Ectodermal cell (in vitro differentiated cells): ENCODE results near the gene RRAGB. TPM values are rescaled to one million over a fixed set of nuclear protein-coding genes. Genes with fewer than 3 reads are reported as not detected.
"Not testable (repeated sequence)": the region's sequence is repeated elsewhere in the genome, so short reads cannot be mapped to it uniquely, and the experiment has no call there.

ENCODE experiments used
- H3K27ac ChIP-seq: 2 replicates; pipeline ENCODE4 v1.7.0; 2013; ENCODE audit warnings: mild to moderate bottlenecking, low read depth, low read length; ENCODE audit not compliant: insufficient read depth, poor library complexity, severe bottlenecking
- H3K27me3 ChIP-seq: 2 replicates; pipeline ENCODE4 v1.7.0; 2013; ENCODE audit warnings: mild to moderate bottlenecking, low read length; ENCODE audit not compliant: insufficient read depth, control insufficient read depth, poor library complexity, severe bottlenecking
- H3K36me3 ChIP-seq: one replicate; pipeline ENCODE4 v1.7.0; 2013; ENCODE audit warnings: low read length; ENCODE audit not compliant: control insufficient read depth, insufficient read depth
- H3K4me1 ChIP-seq: one replicate; pipeline ENCODE4 v1.7.0; 2013; ENCODE audit warnings: low read length; ENCODE audit not compliant: control insufficient read depth, insufficient read depth
- H3K4me3 ChIP-seq: 2 replicates; pipeline ENCODE4 v1.7.0; 2013; ENCODE audit warnings: low read depth, low read length, control low read depth; ENCODE audit not compliant: insufficient read depth
- H3K9me3 ChIP-seq: 2 replicates; pipeline ENCODE4 v1.7.0; 2013; ENCODE audit warnings: mild to moderate bottlenecking, low read length, moderate library complexity; ENCODE audit not compliant: control insufficient read depth
- WGBS, 2 experiments: methylation state at CpG; one replicate each; pipeline ENCODE4 v1.1.7; 2013; ENCODE audit warnings: missing lambda C conversion rate in 2 of 2; 5-methylcytosine and 5-hydroxymethylcytosine counted together
- polyA plus RNA-seq, 4 experiments: library from polyadenylated mRNA; stranded (reverse); fragments of 50-300 nt; gene quantifications; one replicate each; pipeline ENCODE4 v1.2.3, GENCODE V29; 2013

RRAGB gene
- 17.0 TPM for polyA plus RNA-seq (2013, experiment 1 of 4)
- 20.9 TPM for polyA plus RNA-seq (2013, experiment 2 of 4)
- polyA plus RNA-seq (2013, experiment 3 of 4) = 20.0 TPM
- polyA plus RNA-seq (2013, experiment 4 of 4) = 23.4 TPM

DNA sequence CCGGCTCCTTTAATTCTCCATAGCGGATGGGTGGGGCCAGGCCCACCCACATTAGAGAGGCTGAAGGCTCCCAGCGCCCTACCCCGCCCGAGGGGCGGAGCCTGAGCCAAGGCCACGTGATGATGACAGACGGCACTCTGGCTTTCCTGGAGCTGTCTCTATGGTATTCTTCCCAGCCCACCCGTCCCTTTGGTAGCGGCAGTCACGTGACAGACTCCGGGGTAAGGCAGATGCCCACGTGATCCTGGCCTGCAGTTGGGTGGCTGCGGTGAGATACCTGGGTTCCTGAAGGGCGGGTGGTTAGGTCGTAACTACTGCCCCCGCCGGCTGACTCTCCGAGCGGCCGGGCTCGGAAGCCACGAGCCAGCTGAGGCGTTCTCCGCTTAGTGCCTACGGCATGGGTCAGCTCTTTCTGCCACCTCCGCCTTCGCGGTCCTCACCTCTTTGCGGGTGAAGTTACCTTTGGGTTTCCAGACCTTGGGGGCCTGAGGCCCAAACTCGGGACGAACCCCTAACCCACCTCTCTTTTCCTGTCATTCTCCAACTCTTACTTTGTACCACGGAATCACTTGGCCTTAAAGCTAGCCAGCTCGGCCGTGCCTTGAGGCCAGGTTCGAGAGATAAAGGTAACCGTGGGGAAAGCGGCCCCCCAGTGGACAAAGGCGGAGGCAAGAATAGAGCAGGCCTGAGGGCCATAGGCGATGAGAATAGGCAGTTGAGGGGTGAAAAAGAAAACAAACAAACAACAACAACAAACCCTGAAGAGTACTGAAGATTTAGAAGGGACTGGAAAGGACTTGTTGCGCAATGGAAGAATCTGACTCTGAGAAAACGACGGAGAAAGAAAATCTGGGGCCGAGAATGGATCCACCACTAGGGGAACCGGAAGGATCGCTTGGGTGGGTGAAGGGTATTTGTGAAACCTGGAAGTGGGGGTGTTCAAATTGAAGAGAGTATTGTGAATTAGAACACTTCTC is at the start of gene RRAGB:
Gene RRAGB (plus strand): TSS at position 229 of the 977 bp plus-strand sequence. CDS start 579 bp downstream, at position 808.
- H3K4me1 ChIP-seq = no peaks in the 10 kb centered on the region
- 1 to 2% methylated on average over 44 to 45 of the region's 46 CpGs for WGBS, 2 experiments

DNA sequence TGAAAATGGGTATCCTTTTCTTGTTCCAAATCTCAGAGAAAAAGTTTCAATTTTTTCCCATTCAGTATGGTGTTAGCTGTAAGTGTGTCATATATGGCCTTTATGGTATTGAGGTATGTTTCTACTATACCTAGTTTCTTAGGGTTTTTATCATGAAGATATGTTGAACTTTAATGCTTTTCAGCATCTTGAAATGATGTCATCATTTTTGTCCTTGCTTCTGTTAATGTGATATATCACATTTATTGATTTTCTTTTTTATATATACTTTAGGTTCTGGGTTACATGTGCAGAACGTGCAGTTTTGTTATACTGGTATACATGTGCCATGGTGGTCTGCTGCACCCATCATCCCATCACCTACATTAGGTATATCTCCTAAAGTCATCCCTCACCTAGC is 49.5 kb upstream of the RRAGB start:
- H3K9me3 ChIP-seq = no peaks in the 10 kb centered on the region
- no peaks in the 10 kb centered on the region for H3K27me3 ChIP-seq
- no CpG with 5 or more reads among the region's 1 CpG for WGBS, 2 experiments

More for the DNA sequence above, at the start of gene RRAGB:
- H3K9me3 ChIP-seq = no peaks in the 10 kb centered on the region
- peak within 1 kb of the TSS; percentile 76 for H3K4me3 ChIP-seq
- no peaks in the 10 kb centered on the region for H3K27me3 ChIP-seq
- peak within 1 kb of the TSS; percentile 60 for H3K27ac ChIP-seq
- no peaks in the 10 kb centered on the region for H3K36me3 ChIP-seq

GRCh38 chrX:55688579-55688978 is 29.0 kb upstream of the RRAGB start:
- not testable (repeated sequence) for H3K36me3 ChIP-seq, H3K4me1 ChIP-seq, H3K9me3 ChIP-seq, H3K27me3 ChIP-seq, H3K4me3 ChIP-seq, H3K27ac ChIP-seq
- WGBS, 2 experiments = 85 to 86% methylated on average over 10 of the region's 10 CpGs

More for the DNA sequence above, 49.5 kb upstream of the RRAGB start:
- no peak overlapping the region for H3K4me3 ChIP-seq
- no peaks in the 10 kb centered on the region for H3K4me1 ChIP-seq
- H3K27ac ChIP-seq = no peak overlapping the region
- no peaks in the 10 kb centered on the region for H3K36me3 ChIP-seq

- Histone ChIP-seq H3K27me3 (no peaks in the 10 kb centered on the region), H3K36me3 (no peaks in the 10 kb centered on the region), H3K9me3 (no peaks in the 10 kb centered on the region), H3K27ac (no peak overlapping the region), H3K4me3 (no peak overlapping the region), H3K4me1 (no peaks in the 10 kb centered on the region)
- WGBS, 2 experiments = 74 to 80% methylated on average over 3 to 5 of the region's 5 CpGs
These were observed 22.1 kb upstream of the RRAGB start for GRCh38 chrX:55695227-55696018.

- H3K9me3 ChIP-seq = no peaks in the 10 kb centered on the region
- 60 to 83% methylated on average over 1 of the region's 1 CpG for WGBS, 2 experiments
- H3K36me3 ChIP-seq = no peaks in the 10 kb centered on the region
- no peak overlapping the region for H3K27ac ChIP-seq
- H3K4me1 ChIP-seq = no peaks in the 10 kb centered on the region
- no peaks in the 10 kb centered on the region for H3K27me3 ChIP-seq
- no peak overlapping the region for H3K4me3 ChIP-seq
These were observed 20.2 kb upstream of the RRAGB start for GRCh38 chrX:55697381-55697780.

GRCh38 chrX:55702671-55703070 is 14.9 kb upstream of the RRAGB start:
- Histone ChIP-seq H3K9me3 (no peaks in the 10 kb centered on the region), H3K4me1 (no peaks in the 10 kb centered on the region)

GRCh38 chrX:55703436-55703835 is 14.1 kb upstream of the RRAGB start:
- not testable (repeated sequence) for H3K4me3 ChIP-seq, H3K27me3 ChIP-seq, H3K4me1 ChIP-seq, H3K27ac ChIP-seq, H3K36me3 ChIP-seq, H3K9me3 ChIP-seq
- WGBS, 2 experiments = 47 to 62% methylated on average over 1 to 2 of the region's 2 CpGs

More at GRCh38 chrX:55702671-55703070, 14.9 kb upstream of the RRAGB start:
- no peaks in the 10 kb centered on the region for H3K36me3 ChIP-seq
- no peak overlapping the region for H3K4me3 ChIP-seq
- WGBS, 2 experiments = 75 to 82% methylated on average over 5 of the region's 5 CpGs
- H3K27me3 ChIP-seq = no peaks in the 10 kb centered on the region
- no peak overlapping the region for H3K27ac ChIP-seq

DNA sequence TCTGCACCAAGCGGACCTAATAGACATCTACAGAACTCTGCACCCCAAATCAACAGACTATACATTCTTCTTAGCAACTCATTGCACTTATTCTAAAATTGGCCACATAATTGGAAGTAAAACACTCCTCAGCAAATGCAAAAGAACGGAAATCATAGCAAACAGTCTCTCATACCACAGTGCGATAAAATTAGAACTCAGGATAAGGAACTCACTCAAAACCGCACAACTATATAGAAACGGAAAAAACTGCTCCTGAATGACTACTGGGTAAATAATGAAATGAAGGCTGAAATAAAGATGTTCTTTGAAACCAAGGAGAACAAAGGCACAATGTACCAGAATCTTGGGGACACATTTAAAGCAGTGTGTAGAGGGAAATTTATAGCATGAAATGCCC is 12.5 kb upstream of the RRAGB start:
- not testable (repeated sequence) for H3K27ac ChIP-seq, H3K36me3 ChIP-seq, H3K4me1 ChIP-seq, H3K4me3 ChIP-seq, H3K9me3 ChIP-seq, H3K27me3 ChIP-seq
- WGBS, 2 experiments = 75 to 78% methylated on average over 5 of the region's 5 CpGs

DNA sequence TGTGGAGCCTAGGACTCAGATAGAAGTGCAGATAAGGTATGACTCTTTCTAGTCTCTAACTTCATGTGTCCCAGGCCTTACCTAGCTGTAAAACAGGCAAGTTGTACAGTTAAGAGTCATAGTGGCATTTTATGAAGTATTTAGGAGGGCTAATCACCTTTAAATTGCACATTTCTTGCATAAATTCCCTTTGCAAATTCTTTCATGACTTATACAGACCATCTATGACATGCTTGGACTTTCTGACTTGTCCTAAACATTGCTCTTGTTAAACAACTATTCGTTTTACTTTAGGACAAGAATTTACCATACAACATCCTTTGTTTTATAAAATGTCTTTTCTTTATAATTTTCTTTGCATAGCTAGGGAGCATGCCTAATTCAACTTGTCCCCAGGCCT is 7.8 kb upstream of the RRAGB start:
- H3K36me3 ChIP-seq = no peaks in the 10 kb centered on the region
- no CpG with 5 or more reads among the region's 1 CpG for WGBS, 2 experiments
- H3K4me1 ChIP-seq = no peaks in the 10 kb centered on the region
- no peak overlapping the region for H3K27ac ChIP-seq
- no peak overlapping the region for H3K4me3 ChIP-seq
- no peaks in the 10 kb centered on the region for H3K27me3 ChIP-seq
- H3K9me3 ChIP-seq = no peaks in the 10 kb centered on the region

- H3K27me3 ChIP-seq = no peaks in the 10 kb centered on the region
- H3K36me3 ChIP-seq = no peaks in the 10 kb centered on the region
- no peak overlapping the region for H3K4me3 ChIP-seq
- H3K9me3 ChIP-seq = no peaks in the 10 kb centered on the region
- no peak overlapping the region for H3K27ac ChIP-seq
- no peaks in the 10 kb centered on the region for H3K4me1 ChIP-seq
- WGBS, 2 experiments = 86 to 92% methylated on average over 3 of the region's 3 CpGs
These were observed 6.8 kb upstream of the RRAGB start for GRCh38 chrX:55710701-55711100.
